GM19395 (cell line): ENCODE data around the gene SCLT1.
A peak's percentile ranks its signal among the peaks of the same experiment; 100 is the strongest.

Experiments used
- ATAC-seq: cut with Tn5 transposase; IDR thresholded peaks from one replicate; pipeline ENCODE4 v1.9.1; 2021; ENCODE audit warnings: mild to moderate bottlenecking, moderate library complexity; ENCODE audit not compliant: unreplicated experiment

Gene SCLT1

GRCh38 chr4:128877934-128878333, 215.4 kb downstream of the SCLT1 start:
- no peak for ATAC-seq

GRCh38 chr4:128876200-128876599, 217.1 kb downstream of the SCLT1 start:
- ATAC-seq = no peak

- ATAC-seq = no peak
Observed at GRCh38 chr4:128871948-128872347, 221.4 kb downstream of the SCLT1 start.

DNA sequence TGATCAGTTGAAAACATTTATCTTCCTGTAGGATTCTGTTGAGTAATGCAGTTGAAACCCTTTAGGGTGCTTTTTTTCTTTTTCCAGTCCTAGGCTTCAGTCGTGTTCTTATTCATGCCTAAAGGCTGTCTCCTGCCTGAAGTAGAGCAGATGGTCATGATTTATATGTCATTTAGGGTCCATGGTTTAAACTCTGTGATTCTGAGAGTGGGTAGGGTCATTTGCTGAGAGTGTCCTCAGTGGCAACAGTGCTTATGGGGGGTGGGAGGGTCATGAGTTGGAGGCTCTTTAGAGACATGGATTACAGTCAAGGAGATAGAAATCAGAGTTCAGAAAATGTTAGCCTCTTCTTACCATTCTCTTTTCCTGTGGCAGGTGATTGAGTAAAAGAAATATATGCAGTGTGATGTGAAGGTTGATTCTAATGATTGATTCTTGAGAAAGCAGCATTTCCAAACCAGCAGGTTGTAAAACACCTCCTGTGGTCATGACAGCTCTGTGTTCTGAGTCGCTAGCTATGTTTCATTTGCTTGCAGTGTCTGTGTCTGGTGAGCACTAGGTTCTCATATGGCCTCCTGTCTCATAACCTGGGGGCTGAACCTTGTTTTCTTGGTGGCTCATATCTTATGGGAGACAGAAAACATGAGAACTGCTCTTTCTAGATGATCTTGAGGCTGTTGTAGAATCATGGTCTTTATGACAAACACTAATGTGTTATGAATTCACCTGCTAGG, 223.4 kb downstream of the SCLT1 start:
- no peak for ATAC-seq

- ATAC-seq = no peak
Observed at GRCh38 chr4:128868758-128869157, 224.6 kb downstream of the SCLT1 start.

GRCh38 chr4:128866691-128867090, 226.6 kb downstream of the SCLT1 start:
- ATAC-seq = no peak

DNA sequence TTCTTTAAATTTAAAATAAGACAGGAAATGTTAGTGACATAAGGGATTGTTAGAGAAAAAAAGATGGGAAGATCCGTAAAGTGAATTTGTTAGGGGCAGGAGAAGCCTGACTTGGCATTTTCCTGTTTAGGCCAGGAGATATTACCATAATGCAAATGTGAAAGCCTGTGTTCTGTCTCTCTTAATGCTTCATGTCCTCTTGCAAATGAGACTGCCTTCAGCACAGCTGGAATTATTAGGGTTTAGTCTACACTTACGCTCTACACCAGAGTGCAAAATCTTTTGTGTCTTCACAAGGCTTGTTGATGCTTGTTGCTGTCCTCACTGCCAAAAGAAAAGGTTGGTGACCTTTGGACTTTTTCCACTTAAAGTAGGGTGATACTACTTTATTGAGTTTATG, 227.1 kb downstream of the SCLT1 start:
- ATAC-seq = no peak

- no peak for ATAC-seq
Observed at GRCh38 chr4:128865132-128865531, 228.2 kb downstream of the SCLT1 start.

GRCh38 chr4:128863312-128864075, 229.8 kb downstream of the SCLT1 start:
- ATAC-seq = peak; percentile 5

- ATAC-seq = peak; percentile 43
Observed at GRCh38 chr4:128862608-128863311, 230.6 kb downstream of the SCLT1 start.

- peak; percentile 33 for ATAC-seq
Observed at GRCh38 chr4:128861856-128862518, 231.4 kb downstream of the SCLT1 start.

DNA sequence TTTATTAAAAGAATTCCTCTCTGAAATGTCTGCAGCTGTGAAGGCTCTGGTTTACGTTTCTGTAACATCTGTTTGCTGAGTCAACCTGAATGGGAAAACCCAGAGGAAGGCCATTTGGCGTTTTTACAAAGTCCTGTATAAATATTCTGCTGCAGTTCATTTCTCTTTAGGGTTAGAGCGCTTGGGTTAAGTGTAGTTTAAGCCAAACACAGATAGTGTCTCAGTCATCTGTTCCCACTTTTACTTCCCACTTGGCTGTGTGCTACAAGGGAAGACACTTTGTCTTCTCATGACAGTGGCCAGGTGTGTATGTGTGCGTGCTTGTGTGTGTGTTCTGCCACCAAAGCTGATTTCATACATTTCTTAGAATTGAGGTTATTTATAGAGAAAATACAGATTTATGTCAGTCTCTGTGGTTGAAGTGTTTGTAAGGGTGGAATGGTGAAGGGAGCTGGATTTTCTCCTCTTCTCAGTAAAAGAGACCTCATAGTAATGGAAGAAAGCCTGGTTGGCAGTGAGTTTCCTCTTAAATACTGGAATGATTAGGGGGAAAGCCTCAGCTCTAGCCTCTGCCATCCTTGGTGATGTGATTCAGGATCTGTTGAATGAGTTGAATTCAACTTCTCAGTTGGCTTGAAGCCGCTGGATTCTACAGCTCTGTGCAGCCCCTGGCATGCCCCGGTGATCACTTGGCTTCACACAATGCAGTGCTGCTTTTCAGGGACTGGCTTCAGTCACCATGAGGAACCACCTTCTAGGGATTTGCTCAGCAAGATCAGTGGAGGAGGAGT, 233.3 kb downstream of the SCLT1 start:
- ATAC-seq = no peak

DNA sequence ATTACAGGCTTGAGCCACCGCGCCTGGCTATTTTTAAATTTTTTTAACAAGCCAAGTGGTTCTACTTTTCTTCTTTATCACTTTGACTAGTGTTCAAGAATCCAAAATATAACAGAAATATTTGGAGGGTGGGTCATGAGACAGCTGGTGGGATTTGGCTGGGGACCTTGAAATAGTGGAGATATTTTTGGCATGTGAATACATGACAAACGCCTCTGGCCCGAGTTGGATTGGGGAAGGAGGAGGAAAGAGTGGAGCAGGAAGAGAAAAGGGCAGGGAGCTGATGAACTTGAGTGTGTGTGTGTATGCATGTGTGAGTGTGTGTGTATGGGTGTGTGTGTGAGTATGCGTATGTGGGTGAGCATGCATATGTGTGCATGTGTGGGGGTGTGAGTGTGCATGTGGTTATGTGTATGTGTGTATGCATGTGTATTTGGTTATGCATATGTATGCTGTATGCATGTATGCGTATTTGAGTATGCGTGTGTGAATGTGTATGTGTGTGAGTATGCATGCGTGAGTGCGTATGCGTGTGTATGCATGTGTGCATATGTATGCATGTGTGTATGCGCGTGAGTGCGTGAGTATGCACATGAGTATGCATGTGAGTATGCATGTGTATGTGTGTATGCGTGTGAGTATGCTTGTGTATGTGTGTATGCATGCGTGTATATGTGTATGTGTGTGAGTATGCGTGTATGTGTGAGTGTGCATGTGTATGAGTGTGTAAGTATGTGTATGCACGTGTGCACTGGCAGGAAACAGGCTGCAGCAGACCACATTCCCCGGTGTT, 234.3 kb downstream of the SCLT1 start:
- ATAC-seq = no peak

GRCh38 chr4:128856246-128856645, 237.1 kb downstream of the SCLT1 start:
- ATAC-seq = no peak

GRCh38 chr4:128855621-128856020, 237.7 kb downstream of the SCLT1 start:
- no peak for ATAC-seq

- ATAC-seq = peak; percentile 84
Observed at GRCh38 chr4:128854433-128854832, 238.9 kb downstream of the SCLT1 start.

DNA sequence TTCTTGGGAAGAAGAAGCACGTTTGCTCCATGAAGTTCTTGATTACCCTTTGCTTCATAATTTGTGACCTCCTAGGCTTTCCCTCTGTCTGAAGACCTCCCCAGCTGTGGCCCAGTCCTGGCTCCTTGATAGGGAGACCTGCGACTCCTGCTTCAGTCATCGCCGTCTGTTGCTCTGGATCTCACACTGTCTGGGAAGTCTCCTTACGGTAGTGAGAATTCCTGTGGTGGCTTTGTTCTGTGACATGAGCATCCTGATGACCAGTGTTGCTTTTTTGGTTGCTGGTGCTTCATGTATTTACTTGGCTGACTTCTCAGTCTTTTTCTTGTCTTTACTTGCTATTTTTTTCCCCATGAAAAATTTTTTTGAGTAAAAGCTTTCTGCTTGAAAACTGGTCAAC, 239.6 kb downstream of the SCLT1 start:
- no peak for ATAC-seq

GRCh38 chr4:128850252-128850651, 243.1 kb downstream of the SCLT1 start:
- ATAC-seq = no peak

DNA sequence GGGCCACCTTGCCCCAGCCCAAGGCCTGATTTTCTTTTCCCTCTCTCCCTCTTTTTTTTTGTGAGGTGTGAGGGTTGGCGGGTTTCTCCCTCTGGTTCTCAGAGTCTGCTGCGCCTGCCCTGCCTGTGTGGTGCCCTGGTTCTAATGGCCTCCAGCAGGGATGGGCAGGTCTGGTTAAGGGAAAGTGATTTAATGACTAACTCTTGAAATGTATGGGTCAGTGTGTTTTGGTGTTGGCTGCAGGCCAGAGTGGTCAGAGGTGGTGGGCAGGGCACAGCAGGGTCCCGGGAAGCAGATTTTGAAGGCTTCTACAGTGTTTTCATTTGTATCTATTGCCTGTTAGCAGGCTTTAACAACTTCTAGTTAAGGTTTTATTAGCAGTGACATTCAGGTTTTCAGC, 244.9 kb downstream of the SCLT1 start:
- ATAC-seq = no peak
